ENCODE measurements around the gene WDR18.

- no peak for TF ChIP-seq CTCF (conservative IDR thresholded peaks at IDR 0.05; ENCODE audit: low read depth, low read length)
- TF ChIP-seq EZH2 (IDR thresholded peaks at IDR 0.05; ENCODE audit: low read length, unreplicated experiment), result no peak
- TF ChIP-seq EZH2phosphoT487 (IDR thresholded peaks at IDR 0.05; ENCODE audit: borderline replicate concordance, low read length), result no peak
Observed at GRCh38 chr19:1038978-1039645, 55.0 kb downstream of the WDR18 start.
